NT2/D1 (cell line): ENCODE data around the gene MAP2K7.

Experiments
- YY1 ChIP-seq: IDR thresholded peaks from 2 replicates; pipeline ENCODE4 v1.6.1; 2011; ENCODE audit not compliant: insufficient read length, insufficient read depth
- ZNF274 ChIP-seq: IDR thresholded peaks from 2 replicates; pipeline ENCODE4 v1.6.1; 2011; ENCODE audit warnings: mild to moderate bottlenecking, low read depth, low read length

GRCh38 chr19:7900931-7901330 lies 2.7 kb upstream of the MAP2K7 start:
- TF ChIP-seq ZNF274 (no peak), YY1 (no peak)
